HG02943 (cell line): Measurements from ENCODE around the gene DST.
"Not testable (repeated sequence)": the region's sequence is repeated elsewhere in the genome, so short reads cannot be mapped to it uniquely, and the experiment has no call there.

Experiments
- ATAC-seq: cut with Tn5 transposase; IDR thresholded peaks from one replicate; pipeline ENCODE4 v1.9.1; 2021; ENCODE audit warnings: mild to moderate bottlenecking, low read depth, moderate library complexity; ENCODE audit not compliant: unreplicated experiment

The DST gene

DNA sequence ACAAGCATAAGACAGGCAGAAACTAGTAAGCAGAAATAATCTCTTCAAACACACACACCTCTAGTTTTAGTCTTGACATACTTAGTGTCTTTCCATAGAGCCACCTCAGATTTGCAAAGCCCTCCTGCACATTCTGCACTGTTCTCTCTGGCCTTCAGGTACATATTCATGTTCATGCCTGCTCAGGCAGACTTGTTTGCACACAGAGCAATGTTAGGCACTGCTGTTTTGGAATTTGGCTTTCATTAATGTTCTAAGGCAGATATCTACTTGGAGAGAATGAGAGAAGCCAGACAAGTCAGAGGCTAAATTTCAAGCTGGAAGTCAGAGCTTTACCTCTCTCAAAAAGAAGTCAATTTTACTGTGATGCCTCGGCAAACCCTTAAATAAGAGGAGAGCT is 21.3 kb upstream of the DST start:
- ATAC-seq, result no peak

DNA sequence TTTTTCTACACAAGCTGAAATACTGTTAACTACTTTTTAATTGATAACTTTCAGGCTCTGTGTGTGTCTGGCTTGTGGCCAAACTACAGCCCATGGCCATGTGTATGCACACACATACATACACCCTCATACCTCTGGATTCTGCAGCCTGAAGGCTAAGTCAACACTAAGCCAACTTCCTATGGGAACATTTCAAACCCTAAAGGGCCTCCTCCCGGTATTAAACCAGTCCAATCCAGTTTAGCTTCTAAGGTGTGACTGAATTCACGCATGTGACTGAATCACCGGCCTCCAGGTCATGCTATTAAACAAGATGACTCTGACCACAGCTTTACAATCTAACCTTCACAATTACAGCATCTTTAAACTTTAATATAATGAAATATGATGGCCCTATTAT is 20.7 kb upstream of the DST start:
- ATAC-seq, result no peak

DNA sequence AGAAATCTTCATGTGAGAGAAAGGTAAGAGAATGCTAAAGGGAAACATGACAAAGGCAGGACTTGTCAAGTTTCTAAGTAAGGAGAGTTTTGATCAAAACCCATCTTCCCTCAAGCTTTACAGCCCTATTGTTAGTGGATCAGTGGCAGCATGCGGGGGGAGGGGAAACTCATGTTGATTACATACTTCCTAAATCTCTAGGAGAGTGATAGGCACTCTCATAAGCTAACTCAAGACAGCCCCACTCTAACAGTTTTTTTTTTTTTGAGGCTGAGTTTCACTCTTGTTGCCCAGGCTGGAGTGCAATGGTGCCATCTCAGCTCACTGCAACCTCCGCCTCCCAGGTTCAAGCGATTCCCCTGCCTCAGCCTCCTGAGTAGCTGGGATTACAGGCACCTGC is 18.6 kb upstream of the DST start:
- not testable (repeated sequence) for ATAC-seq

DNA sequence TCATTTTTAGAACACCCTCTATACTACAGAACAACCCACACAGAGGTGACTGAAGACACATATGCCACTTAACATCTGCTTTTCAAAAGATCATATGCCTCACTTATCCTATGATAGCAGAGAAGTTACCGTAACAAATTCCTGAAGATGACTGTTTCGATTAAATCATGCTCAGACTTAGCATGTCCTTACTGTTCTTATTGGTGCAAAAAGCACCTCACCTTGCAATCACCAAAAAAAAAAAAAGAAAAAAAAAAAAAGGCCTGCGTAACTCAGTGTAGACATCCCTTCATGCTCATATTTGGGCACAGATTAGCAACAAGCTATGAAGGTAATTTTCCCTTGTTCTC is 17.7 kb upstream of the DST start:
- no peak for ATAC-seq

DNA sequence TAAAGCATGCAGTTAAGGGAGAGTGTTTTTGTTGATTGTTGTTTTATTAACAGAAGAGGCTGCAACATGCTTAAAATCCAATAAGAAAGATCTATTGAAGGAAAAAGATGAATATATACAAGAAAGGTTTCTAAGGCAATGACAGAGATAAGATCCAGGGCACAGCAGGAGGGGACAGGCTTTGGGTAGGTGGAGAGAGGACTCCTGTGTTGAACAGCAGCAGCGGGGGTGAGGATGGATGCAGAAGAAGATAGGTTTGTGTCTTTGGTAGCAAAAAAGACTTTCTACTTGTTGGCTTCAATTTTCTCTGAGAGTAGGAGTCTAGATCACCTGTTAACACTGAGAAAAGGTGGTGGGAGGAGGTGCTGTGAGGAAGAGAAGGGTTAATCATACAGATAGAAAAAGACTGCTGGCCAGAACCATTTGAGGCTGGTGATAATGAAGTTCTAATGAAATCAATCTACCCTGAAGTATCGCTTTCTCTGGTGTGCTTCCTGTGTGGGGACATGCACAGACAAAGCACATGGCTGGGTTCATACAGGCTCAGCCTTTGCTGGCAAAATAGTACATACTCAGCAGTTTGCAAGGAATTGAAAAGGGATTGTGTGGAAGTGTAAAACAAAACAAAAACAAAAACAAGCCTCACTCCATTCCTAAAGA is 17.2 kb upstream of the DST start:
- ATAC-seq, result peak; percentile 78

DNA sequence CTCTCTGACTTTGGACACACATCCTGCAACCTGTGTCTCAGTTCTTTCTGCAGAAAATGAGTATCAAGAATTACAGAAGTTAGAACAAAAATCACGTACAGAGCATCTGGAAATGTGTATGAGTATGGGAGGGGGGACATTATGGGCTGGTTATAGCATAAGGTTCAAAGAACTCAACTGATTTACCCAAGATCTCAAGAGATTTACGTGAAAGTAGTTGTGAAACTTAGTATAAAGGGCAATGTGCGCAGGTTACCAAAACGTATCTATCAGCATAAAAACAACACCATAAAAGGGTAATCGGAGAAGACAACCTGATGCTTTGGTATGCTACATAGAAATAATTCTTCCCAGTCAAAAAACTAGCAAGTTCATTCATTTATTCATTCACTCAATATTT is 15.6 kb upstream of the DST start:
- ATAC-seq, result no peak

DNA sequence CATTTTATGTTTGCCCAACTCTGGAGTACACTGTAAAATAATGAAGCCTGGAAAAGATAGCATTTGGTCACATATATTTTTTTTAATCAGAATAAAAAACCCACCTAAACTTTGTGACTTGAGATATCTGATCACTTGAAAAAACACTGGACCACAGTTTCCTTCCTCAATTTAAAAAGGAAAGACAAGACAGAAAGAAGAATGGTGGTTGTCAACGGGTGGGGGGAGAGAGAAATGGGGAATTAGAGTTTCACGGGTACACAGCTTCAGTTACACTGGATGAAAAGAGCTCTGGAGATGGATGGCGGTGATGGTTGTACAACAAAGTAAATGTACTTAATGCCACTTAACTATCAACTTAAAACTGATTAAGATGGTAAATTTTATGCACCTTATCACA is 14.7 kb upstream of the DST start:
- ATAC-seq, result no peak

DNA sequence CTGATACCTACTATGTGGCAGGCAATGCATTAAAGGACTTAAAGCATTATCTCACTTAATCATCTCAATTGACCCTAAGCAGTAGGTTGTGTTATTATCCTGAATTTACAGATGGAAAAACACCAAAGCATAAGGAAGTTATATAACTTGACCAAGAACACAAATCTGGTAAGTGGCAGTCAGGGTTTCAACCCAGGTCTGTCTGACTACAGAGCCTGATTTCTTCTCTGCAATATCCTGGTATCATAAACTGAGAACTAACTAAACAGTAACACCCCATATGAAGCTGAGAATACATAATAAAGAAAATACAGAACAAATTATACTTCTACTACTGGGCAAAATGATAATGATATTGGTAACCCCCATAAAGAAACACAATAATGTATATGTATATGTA is 13.8 kb upstream of the DST start:
- no peak for ATAC-seq

DNA sequence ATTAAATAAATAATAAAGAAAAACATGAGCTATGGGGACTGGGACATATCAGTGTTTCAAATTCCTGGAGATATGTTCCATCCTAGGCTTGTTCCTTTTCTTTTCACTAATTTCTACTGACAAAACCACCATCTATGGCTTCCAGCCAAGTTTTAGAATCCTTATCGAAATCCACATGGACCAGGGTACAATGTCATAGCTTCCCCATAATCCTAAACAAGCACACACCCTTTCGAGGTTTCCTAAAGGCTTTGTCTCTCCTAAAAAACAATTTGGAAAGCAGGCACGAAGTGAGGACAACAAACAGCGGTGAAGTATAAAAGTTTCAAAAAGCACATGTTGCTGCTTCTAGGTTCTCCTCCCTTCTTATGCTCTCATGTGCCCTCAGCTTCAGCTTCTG is 13.3 kb upstream of the DST start:
- ATAC-seq, result no peak

DNA sequence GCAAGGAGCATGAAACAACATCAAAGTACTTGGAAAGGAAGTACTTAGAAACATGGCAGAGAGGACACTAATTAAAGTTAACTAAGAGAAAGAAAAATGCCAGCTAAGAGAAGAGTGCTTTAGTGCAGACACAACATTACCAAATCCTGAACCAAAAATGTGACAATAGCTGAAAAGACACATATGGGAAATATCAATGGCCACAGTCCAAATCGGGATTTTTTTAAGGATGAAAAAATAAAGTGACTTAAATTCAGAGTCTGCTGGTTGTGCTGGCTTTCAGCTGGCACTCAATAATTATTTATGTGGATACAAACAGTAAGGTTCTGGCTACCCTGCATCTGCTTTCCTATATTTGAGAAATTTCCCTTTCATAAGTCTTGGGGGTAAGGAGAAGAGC is 12.6 kb upstream of the DST start:
- no peak for ATAC-seq

DNA sequence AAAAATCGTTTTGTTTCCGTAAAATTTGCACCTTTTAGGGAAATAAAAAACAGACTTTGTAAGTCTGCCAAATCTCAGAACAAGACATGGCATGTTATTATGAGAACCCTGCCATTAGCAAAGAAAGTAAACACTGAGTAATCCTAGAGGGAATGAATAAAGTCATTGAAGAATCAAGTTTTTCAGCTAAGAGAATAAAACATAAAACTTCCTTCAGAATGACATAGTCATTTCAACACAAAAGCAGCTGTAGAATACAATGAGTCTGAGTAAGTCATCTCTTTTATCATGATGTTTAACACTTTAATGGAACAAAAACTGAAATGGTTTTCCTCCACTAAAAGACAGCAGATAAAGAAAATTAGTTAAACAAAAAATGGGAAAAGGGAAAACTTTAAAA is 10.3 kb upstream of the DST start:
- no peak for ATAC-seq

DNA sequence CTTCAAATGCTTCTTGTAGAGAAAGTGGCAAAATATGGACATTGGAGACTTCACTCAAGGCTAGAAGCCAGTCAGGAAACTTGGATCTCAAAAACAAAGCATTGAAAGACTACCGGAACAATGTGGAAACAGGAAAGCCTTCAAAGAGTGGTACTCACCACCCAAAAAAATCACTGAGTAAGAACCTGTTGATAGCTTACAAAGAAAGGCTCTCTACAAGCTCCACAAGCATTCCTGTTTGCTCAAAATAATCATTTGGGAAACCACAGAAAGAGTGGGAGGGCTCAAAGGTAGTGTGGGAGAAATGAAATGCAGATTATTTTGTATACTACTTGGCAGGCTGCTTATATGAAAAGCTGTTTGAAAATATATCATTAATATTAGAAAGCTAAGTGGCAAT is 9.5 kb upstream of the DST start:
- no peak for ATAC-seq

DNA sequence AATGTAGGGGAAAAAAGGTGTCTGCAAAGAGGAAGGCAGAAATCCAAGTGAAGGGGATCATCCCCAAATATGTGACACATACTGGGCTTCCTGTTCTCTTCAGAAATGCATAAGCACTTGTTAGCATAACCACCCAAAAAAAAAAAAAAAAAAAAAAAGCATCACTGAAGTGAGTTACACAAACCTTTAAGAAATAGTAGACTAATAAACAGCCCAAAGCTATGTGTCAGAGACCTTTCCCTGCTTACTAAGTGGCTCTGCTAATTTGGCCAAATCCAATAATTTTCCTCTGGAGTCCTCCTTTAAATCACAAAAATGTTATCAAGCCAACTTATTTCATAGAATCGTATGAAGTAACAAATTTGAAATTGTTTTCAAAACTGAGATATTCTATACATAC is 7.5 kb upstream of the DST start:
- ATAC-seq, result no peak

DNA sequence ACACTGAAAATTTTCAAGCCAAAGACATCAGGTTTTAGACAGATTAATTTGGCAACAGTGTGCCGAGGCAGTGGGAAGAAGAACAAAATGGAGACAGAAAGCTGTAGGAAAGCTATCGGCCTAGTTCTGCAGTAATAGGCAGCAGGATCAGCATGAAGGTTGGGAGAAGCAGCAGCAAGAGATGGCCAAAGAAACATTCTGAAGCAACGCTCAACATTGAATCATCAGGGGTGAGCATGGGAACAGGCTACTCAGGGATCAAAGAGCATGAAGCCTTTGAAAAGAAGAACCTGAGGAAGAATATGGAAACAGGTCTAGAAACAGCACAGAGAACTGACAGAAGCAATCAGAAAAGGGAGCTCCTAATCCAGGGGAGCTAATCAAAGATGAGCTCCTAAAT is 7.1 kb upstream of the DST start:
- ATAC-seq, result no peak

DNA sequence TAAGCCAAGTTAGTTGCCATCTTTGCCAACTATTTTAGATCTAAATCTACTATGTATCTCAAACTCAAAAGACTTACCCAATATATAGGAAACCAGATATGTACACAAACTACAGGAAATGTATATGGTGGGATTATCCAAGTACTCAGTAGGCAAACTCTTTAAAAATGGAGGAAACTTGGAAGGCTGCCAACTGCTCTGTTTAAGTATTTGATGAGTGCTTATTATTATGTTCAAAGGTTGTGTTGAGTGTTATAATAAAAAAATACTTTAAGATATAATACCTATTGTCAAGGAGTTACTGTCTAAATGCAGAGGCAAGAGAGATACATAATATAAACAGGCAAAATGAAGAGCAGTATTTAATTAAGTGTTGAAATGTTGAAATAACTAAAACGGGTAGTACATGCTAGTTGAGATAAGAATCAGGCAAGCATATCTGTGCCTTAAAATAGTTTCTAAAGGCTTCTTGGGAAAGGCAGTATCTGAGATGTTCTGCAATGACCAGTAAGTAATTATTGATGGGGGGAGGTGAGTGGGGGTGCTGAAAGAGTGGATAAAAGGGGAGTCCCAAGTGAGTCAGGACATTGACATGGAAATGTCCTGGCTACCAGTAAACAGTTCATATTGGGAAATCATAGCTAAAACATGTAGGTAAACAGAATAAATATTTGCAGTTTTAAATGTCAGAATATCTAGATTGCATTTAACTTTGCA is 6.5 kb upstream of the DST start:
- no peak for ATAC-seq

DNA sequence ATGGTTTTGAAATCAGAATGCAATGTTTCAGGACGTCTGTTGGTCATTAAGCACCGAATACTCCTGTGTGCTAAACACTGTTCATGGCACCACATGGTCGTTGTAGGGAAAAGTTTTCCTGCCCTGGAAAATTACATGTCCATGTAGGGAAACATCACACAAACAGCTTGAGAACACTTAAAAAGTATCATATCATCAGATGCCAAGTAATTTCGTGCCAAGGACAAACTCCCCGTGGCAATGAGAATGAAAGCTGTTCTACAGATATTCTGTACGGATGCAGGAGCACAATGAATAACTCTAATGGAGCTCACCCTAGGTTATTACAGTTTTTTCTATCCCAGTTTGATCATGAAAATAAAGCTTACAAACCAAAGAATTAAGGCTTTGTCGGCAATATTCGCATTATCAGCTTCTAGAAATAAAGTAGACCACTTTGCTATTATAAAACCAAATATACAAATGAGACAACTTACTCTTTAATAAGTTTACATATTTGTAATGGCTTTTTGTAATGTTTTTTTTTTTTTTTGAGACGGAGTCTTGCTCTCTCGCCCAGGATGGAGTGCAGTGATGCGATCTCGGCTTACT is 4.6 kb upstream of the DST start:
- ATAC-seq, result no peak

DNA sequence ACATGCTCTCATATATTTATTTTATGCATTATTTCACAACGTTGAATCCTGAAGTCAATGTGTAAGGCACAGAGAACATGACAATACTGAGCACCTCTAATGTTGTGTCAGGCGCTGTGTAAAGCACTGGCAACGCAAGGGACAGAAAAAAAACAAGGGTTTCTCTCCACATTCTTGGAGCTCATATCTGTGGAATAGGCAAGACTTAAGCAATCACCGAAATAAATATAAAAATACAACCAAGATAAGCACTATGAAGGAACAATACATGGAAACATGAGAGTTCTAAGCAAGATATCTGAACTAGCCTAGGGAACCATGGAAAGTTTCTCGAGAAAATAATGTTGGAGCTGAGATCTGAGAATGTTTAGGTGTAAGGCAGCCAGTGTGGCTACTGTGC is 1.7 kb upstream of the DST start:
- no peak for ATAC-seq

DNA sequence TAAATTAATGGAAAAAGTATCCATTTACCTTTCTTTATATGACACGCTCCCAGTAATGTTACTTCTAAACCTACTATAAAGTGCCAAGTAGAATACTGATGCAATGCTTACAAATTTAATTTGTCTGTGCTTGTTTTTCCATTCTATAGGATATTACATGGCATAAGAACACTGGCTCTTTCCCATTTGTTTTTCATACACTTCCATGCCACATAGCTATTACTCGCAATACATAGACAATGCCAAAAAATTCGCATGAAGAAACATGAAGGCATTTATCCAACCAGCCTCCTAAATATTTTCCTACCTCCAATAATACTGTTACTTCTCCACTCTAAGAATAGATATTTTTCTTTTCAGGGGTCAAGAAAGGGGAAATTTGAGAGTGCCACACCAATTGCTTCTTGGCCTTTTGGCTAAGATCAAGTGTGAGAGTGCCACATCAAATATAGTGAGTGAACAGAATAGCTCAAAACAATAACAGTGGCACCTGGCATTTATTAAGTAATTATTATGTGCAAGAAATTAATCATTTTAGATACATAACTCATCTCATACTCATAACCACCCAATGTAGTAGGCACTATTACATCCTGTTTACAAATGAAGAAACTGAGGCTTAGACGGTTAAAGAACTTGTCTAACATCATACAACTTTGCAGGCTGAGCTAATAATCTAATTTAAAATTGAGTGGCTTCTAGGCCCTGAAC is 845 bp upstream of the DST start:
- no peak for ATAC-seq

DNA sequence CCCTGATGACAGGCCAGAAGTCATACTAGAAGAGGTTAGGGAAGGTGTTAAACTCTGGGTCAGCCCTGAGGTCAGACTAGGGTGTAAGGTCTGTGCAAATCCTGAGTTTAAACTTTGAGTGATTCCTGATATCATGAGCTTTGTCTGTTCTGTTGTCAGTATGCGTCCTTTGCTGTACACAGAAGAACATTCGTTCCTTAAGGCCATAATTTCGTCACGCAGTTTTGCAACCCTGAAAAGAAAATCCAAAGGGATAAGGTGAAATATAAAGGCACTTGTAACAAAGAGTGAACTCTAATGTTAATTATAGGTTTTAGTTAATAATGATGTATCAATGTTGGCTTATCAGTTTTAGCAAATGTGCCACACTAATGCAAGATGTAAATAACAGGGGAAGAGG is 2.3 kb downstream of the DST start:
- no peak for ATAC-seq

DNA sequence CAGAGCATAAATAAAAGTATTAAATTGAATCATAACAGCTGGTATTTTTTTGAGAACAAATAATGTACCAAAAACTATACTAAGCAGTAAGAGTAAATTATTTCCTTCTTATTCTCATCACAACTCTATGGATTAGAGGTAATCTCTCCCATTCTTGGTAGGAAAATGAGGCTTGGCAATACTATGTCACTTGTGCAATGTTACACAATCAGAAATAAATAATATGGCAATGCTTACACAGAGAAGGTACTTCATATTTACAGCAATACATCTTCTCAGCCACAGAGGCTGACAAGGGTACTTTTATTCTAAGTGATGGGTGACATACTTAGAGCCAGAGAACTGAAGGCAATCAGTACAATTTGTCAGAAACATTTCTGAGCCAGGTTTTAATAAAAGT is 3.9 kb downstream of the DST start:
- ATAC-seq, result no peak

DNA sequence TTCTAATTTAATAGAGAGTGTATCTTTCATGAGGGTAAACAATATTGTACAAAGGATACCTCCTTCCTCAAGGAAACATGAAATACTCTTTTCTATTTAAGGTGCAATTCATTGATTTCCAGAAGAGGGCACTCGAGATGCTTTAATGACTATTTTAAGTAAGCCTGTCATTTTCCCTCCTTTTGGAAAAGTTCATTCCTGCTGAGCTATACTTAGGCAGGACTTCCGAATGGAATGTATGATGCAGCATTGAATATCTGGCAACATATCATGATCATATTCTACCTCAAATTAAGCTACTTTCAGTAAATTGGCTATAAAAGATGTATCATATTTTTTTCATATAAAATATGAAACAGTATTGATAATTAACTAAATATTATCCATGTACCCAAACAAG is 5.0 kb downstream of the DST start:
- ATAC-seq, result no peak

DNA sequence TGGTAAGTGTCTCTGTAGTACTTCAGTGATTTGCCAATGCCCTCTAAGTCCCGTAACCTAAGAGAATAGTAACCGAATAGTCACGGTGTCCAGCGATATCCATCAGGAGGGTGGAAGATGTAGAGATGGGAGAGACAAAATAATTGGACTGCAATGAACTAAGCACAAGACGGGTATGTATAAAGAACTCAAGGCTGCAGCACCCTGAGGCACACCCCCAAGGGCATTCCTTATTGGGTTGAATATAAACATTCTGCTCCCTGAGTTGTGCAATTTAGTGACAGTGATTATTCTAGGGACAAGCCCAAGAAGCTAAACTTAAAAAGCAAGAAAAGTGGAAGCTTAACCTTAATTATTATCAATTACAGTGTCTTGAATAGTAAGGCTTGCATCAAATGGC is 14.6 kb downstream of the DST start:
- ATAC-seq, result no peak
